ENCODE results near the gene CA11. TPM values are rescaled to one million over a fixed set of nuclear protein-coding genes. Genes with fewer than 3 reads are reported as not detected.

CA11 gene
- total RNA-seq, 1 donor from 2014 or later, result 9.5 TPM

DNA sequence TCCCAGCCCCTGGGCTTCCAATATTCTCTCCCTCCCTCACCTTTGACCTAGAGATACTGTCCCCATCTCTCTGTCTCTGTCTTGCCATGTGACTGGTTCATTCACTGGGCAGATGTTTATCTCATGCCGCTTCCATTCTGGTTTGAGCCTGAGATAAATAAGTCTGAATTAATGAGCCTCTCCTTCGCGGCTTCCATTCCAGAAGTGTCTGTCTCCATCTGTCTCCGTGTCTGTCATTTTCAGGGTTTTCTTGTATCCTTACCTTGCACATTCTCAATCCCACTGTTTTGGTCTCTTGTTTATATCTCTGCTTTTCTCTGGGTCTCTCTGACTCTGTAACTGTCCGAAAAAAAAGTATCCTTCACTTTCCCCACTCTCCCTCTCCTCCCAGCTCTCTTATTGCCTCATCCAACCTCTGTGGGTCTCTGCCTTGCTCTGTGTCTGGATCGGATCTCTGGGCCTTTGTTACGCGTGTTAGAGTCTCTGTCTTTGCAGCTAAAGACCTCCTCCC lies 22.4 kb downstream of the CA11 start:
- peaks cover 16% of the 10 kb centered on the region for H3K4me1 ChIP-seq (ENCODE audit: insufficient read depth, low read length)
- no peaks in the 10 kb centered on the region for H3K9me3 ChIP-seq (ENCODE audit: insufficient read depth, low read depth, low read length)
- peaks cover 6% of the 10 kb centered on the region for H4K20me1 ChIP-seq (ENCODE audit: insufficient read depth, low read length)
- peak overlapping the region; percentile 62 for H3K4me3 ChIP-seq (ENCODE audit: insufficient read depth, low read depth, low read length)
- Mint-ChIP-seq H3K9me3 (ENCODE audit: unreplicated experiment) (no peaks in the 10 kb centered on the region), H3K36me3 (ENCODE audit: low read depth, unreplicated experiment) (peaks cover 4% of the 10 kb centered on the region), H3K27me3 (ENCODE audit: low read depth, unreplicated experiment) (no peaks in the 10 kb centered on the region), H3K4me3 (ENCODE audit: unreplicated experiment) (peak overlapping the region; percentile 86), H3K27ac (ENCODE audit: unreplicated experiment) (peak overlapping the region; percentile 72), H3K4me1 (ENCODE audit: low read depth, unreplicated experiment) (peaks cover 18% of the 10 kb centered on the region)
- peak overlapping the region; percentile 78 for H2AFZ ChIP-seq (ENCODE audit: low read depth, low read length)
- TF ChIP-seq EZH2 (IDR thresholded peaks at IDR 0.05; ENCODE audit: insufficient read depth, low read length) (no peak), CTCF (IDR thresholded peaks at IDR 0.05; ENCODE audit: insufficient read depth, low read depth, low read length) (no peak)
- DNase-seq (ENCODE audit: low read depth), result no peak
- peaks cover 31% of the 10 kb centered on the region for H3K79me2 ChIP-seq (ENCODE audit: insufficient read depth, low read length)
- peak overlapping the region; percentile 81 for H3K27ac ChIP-seq (ENCODE audit: low read depth, low read length)
- H3K9ac ChIP-seq (ENCODE audit: low read length), result peak overlapping the region; percentile 86
- H3K4me2 ChIP-seq (ENCODE audit: low read length), result peak overlapping the region; percentile 89
- H3K36me3 ChIP-seq (ENCODE audit: insufficient read depth, low read length), result no peaks in the 10 kb centered on the region
- no peak for FAIRE-seq
- H3K27me3 ChIP-seq (ENCODE audit: insufficient read depth, low read length), result no peaks in the 10 kb centered on the region

DNA sequence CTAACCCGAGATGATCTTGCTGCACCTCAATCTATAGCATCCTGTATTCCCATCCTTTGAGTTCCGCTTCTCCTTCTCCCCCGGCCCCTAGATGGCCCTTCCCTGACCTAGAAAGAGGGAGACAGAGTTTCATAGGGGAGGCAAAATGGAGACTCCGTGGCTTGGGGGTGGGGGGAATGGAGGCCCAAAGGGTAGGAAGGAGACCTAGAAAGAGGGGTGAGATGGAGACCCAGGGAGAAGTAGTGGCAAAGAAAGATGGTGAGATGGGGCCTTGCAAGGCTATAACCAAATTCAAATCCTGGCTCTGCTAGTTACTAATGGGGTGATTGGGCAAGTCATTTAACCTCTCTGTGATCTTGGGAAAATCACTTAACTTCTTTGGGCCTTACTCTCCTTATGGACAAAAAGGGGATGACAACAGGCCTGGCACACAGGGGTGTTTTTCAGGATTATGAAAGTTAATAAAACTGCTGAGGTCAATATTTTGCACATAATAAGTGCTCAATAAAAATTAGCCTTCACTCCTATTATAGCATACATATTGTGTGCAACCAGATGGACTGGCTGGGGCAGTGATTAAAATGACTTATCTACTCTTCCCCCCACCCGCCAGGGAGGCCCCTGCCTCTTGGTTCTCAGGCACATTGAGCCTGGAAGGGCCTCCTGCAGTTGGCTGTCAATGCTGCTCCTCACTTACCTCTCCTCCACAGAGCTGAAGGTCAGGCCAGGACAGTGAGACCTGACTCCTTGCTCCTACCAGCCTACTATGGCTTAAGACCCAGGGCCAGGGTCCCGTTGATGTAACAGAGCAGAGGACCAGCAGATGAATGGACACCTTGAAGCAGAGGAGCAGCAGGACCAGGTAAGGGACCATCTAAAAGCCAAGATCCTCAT lies 26.0 kb downstream of the CA11 start:
- Histone ChIP-seq H3K79me2 (ENCODE audit: insufficient read depth, low read length) (peaks cover 59% of the 10 kb centered on the region), H3K4me2 (ENCODE audit: low read length) (peak overlapping the region; percentile 95), H3K27ac (ENCODE audit: low read depth, low read length) (peak overlapping the region; percentile 89), H3K36me3 (ENCODE audit: insufficient read depth, low read length) (peaks cover 21% of the 10 kb centered on the region), H3K9me3 (ENCODE audit: insufficient read depth, low read depth, low read length) (no peaks in the 10 kb centered on the region), H4K20me1 (ENCODE audit: insufficient read depth, low read length) (peaks cover 39% of the 10 kb centered on the region), H3K4me1 (ENCODE audit: insufficient read depth, low read length) (peaks cover 43% of the 10 kb centered on the region), H3K27me3 (ENCODE audit: insufficient read depth, low read length) (no peaks in the 10 kb centered on the region), H2AFZ (ENCODE audit: low read depth, low read length) (peak overlapping the region; percentile 61), H3K9ac (ENCODE audit: low read length) (peak overlapping the region; percentile 93), H3K4me3 (ENCODE audit: insufficient read depth, low read depth, low read length) (peak overlapping the region; percentile 99)
- Mint-ChIP-seq H3K27ac (ENCODE audit: unreplicated experiment) (peak overlapping the region; percentile 99), H3K4me3 (ENCODE audit: unreplicated experiment) (peak overlapping the region; percentile 99), H3K36me3 (ENCODE audit: low read depth, unreplicated experiment) (peaks cover 16% of the 10 kb centered on the region), H3K4me1 (ENCODE audit: low read depth, unreplicated experiment) (peaks cover 34% of the 10 kb centered on the region), H3K27me3 (ENCODE audit: low read depth, unreplicated experiment) (no peaks in the 10 kb centered on the region), H3K9me3 (ENCODE audit: unreplicated experiment) (no peaks in the 10 kb centered on the region)
- no peak for FAIRE-seq
- DNase-seq (ENCODE audit: low read depth), result no peak
- TF ChIP-seq CTCF (IDR thresholded peaks at IDR 0.05; ENCODE audit: insufficient read depth, low read depth, low read length) (peak; percentile 2), EZH2 (IDR thresholded peaks at IDR 0.05; ENCODE audit: insufficient read depth, low read length) (no peak)
